Stimulated activated CD8-positive, alpha-beta memory T cell treated with anti-CD3 and anti-CD28 coated beads, Interleukin-7, amount 100 ng/mL, for 24 hours (primary cell): ENCODE measurements around the gene SIK3.

Source experiments
- DNase-seq: peaks from one replicate; pipeline ENCODE4 v3.0.0-alpha.2; 2020; ENCODE audit warnings: low read depth

Gene SIK3

DNA sequence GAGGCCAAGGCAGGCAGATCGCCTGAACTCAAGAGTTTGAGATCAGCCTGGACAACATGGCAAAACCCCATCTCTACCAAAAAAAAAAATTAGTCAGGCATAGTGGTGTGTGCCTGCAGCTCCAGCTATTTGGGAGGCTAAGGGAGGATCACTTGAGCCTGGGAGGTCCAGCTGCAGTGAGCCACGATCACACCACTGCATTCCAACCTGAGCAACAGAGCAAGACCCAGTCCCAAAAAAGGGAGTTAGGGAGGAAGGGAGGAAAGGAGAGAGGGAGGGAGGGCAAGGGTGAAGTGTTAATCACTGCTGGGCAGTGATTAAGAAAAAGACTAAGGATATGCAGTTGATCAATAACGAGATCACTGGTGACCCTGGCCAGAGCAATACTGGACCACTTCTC is 204.8 kb downstream of the SIK3 start:
- no peak for DNase-seq

DNA sequence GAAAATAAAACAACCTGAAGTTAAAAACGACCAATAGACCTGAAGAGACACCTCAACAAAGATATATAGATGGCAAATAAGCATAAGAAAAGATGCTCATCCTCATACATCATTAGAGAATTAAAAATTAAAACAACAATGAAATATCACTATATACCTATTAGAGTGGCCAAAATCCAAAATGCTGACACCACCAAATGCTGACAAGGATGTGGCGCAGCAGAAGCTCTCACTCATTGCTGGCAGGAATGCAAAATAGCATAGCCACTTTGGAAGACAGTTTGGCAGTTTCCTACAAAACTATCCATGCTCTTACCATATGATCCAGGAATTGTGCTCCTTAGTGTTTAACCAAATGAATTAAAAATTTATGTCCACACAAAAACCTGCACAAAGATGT is 205.9 kb downstream of the SIK3 start:
- no peak for DNase-seq

DNA sequence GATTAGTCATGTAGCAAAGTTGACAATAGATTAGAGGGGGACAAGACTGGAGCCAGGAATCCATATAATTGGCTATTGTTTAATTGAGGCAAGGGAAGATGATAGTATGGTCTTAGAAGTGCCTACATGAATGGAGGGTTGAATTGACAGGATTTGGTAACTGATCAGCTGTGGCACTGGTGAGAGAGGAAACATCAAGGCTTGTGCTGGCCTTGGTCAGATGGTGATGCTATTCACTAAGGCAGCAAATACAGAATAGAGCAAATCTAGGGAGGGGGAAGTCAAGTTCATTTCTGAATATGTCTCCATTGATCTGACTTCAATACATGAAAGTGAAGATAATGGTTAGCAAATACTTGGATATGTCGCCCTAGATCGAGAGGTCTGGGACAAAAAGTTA is 206.5 kb downstream of the SIK3 start:
- DNase-seq = no peak

DNA sequence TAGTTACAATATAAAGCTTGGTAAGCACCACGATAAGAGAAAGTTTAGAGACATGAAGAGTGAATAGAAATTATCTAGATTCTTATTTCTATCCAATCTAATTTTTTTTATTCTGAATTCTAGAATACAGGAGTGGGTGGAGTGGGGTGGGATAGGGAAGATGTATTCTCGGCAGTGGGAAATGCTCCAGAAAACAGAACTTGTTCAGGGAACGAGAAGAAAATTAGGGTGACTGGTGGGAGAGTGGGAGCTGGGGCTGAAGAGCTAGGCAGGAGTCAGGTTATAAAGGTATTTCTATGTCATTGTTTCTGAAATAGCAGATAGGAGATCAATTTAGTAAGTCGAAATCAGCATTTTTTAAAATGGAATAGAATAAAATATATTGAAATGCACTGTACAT is 207.6 kb downstream of the SIK3 start:
- no peak for DNase-seq

DNA sequence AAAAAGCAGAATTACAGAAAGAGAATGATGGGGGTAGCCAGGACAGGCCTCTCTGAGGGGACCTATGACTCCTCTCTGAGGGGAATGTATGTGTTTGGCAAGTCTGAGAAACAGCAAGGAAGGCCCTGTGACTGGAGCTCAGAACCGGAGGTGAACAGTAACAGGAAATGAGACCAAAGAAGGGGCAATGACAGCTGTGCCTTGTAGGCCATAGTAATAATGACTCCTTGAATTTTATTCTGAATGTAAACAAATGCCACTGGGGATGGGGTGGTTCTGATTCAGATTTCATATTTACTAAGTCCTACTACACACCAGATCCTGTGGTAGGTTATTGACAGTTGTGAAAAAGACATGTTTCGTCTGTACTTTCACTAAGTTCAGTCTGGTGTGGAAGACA is 208.0 kb downstream of the SIK3 start:
- DNase-seq = no peak

DNA sequence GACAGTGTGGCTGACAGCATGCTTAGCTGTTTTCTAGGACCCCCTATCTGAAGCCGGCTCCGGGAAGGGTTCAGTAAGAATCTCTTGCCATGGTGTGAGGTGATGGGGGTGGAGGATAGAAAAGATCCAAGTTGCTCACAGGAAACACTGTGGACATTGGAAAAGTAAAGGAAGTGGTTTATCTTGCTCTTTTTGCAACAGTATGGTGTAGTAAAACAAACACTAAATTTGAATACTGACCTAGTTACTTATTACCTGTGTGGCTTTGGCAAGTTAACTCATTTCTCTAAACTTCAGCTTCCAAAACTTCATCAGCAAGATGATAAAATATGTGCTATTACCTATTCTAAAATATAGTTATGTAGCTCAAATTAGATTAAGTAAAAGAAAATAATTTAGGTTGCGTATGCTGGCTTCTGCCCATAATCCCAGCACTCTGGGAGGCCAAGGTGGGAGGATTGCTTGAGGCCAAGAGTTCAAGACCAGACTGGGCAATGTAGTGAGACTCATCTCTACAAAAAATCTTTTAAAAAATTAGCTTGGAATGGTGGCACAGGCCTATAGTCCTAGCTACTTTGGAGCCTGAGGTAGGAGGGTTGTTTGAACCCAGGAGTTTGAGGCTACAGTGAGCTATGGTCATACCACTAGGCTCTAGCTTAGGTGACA is 209.2 kb downstream of the SIK3 start:
- no peak for DNase-seq

DNA sequence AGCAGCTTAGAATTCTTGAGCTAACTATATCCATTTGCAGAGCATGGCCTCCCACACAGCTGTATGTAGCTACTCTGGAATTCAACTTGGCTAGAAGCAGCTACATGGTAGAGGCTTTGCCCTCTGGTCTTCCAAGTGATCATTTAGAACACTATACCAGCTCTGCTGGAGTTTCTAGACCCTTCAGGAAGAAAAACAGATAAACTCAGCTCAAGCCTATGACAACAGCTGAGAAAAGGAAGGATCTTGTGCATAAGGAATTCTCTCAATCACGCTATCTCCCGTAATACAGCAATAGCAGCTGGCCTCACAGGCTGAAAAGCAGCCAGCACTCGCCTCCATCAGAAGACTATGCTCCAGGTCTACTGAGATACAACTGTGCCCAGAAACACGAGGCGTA is 210.2 kb downstream of the SIK3 start:
- no peak for DNase-seq

DNA sequence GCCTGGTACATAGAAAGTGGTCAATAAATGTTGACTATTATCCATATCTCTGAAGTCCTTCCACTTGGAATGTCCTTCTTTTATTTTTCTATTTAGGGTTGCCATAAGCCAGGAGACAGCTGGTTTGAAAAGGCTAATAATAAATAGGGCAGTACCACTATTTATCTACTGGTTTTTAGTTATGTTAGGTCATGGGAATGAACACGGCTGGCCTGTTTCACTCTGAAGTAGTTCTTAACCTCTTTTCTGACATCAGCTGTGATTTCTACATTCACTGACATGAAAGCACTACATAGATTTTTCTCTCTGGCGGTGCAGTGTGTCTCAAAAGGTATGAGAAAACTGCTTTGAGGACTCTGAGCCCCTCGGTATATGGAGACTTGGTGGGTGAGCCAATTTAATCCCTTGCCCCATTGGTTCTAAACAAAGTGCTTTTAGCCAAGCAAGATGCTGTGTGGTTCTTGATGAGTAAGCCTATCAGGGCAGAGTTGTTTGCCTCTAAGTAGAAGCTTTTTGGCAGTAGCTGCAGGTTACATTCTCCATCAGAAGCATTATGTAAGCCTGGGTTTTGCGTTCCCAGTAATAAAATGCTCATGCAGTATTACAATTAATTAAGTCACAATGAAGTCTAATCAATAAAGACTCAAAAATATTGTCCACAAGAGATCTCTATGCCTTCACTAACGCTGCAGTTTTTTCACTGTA is 212.1 kb downstream of the SIK3 start:
- no peak for DNase-seq

DNA sequence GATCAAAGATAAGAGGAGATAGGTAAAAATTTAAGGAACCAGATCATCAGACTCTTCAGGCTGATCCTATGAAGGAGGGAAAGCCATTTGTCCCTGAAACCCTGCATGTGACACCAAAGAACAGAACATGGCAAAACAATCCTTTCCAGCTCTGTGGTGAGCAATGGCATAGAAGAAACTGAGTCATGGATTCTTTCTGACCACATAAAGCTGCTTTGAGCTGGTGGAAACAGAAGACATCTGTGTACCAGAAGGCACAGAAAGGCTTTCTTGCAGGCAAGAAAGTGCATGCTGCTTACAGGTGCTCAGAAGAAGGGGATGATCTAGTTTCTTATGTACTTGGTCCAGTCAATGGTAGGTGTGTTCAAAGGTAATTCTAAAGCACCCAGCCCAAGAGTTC is 215.8 kb downstream of the SIK3 start:
- no peak for DNase-seq

DNA sequence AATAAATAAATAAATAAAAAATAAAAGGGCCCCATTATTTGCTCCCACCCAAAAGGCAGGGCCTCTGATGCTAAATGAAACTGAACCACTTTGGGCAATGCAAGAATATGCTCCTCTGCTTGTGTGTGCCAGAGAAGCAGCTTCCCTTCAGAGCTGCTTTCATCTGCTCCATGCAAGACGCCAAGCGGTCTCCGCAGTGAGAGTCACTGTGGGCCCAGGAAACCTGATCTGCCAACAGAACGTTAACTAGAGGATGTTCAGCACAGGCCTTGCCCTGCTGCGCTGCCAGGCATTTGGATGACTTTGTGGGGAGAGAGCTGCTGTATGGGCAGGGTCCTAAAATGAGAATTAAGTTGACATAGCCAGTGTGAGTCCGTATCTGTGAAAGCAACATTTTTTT is 217.1 kb downstream of the SIK3 start:
- DNase-seq = no peak

DNA sequence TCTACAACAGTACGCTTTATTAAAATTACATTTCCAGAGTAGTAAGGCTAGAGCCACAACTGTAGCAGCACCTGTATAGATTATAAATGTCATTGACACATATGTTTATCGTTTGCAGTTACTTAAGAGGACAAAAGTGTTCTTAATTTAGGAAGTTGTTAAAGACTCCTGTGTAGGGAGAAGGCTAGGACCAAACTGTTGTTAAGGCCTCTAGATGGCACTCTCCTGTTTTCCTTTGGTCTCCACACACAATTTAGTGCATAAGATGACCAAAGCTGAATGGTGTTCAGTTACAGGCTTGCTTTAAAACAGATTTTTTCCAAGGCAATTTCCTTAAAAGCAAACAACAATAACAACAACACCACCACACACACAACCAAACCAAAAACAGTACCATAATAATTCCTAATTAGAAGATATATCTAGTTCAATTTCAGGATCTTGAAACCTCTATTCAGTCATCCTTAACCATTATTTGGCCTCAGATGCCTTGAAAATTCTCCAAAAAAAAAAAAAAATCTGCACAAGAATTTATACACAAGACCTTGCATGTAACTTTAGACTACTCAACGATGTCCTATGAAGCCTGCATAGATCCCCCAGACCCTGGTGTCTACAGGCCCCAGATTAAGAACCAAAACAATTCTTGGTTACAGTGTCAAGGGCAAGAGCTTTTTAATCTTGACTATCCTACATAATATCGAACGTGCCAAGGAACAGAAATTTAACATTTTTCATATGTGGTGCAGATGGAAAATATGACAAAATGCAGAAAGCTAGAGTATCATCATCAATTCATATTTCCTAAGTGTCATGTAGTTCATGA is 218.2 kb downstream of the SIK3 start:
- no peak for DNase-seq

DNA sequence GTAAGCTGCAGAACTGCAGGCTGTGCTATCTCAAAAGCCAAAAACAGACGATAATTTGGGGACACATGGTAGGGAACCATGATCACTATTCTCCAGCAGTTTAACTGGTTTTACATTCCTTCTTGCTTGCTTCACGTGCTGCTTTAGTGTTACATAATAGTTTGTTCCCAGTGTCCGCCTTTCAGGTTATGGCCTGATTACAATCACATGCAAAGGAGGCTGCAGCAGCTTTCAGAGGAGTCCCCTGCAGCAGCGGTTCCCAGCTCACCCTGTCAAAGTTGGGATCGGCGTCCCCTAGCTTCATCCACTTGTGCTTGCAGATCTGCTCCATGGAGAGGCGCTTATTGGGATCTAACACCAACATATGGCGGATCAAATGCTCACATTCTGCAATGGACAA is 221.6 kb downstream of the SIK3 start:
- DNase-seq = no peak

DNA sequence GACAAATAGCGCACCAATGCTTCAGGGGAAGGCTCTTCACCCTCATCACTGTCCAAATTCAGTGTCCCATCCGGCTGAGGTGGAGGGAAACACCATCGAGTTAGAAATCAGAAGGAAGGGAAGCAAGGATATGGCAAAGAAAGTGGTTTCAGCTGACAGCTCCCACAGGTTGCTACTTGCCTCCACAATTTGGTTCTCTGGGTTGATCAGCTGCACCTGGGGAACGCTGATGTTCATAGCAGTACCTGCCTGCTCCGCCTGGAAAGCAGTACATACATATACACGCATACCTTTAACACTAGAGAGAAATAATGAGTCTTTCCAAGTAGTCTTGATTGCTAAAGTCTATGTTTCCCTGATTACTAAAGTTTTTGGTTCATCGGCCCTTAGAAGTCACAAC is 223.0 kb downstream of the SIK3 start:
- DNase-seq = no peak

DNA sequence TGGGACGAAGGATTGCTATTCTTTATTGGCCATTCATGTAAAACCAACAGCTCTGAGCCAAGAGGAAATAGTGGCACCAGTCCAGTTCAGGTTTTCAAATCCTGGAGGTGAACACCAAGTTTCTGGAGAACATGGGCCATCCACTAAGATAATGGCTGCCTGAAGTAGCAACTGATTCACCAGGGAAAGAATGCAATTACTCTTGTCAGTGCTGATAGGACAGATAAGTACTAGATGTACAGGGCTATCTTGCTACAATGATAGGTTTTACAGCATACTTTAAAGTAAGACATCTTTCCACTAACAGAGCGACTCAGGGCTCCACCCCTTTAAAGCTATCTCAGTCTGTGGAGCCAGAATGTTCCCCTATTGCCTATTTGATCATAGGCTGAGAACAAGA is 224.0 kb downstream of the SIK3 start:
- no peak for DNase-seq

DNA sequence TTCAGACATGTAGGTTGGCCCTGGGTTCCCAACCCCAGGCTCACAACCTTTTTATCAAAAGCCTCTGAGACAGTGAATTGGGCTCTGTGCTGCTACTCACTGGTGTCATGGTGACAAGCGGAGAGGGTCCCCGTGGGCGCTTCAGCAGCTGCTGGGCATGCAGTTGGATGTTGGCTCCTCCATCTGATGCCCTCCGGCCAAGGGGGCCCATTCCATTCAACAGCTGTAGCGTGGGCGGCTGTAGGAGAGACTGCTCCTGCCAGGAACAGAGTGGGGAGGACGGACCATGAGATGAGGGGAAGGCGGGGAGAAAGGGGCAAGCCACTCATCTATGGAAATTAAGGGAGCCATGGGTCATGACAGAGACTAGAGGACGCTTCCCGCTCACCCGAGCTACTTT is 224.8 kb downstream of the SIK3 start:
- no peak for DNase-seq

DNA sequence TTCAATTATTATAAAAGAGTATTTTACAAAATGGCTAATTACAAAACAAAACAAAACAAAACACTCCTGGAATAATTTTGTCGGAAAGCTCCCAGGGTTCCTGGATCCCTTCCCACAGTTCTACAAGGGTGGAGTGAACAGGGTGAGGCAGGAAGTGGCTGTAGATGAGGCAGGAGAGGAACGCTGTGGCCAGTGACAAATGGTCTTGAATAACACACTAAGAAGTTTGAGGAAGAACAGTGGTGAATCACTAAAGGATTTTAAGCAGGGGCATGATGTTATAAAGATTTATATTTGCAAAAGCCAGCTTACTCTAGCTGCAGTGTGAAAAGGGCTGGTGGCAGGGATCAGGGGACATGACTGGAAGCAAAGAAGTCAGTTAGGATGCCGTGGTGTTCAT is 227.0 kb downstream of the SIK3 start:
- DNase-seq = no peak

DNA sequence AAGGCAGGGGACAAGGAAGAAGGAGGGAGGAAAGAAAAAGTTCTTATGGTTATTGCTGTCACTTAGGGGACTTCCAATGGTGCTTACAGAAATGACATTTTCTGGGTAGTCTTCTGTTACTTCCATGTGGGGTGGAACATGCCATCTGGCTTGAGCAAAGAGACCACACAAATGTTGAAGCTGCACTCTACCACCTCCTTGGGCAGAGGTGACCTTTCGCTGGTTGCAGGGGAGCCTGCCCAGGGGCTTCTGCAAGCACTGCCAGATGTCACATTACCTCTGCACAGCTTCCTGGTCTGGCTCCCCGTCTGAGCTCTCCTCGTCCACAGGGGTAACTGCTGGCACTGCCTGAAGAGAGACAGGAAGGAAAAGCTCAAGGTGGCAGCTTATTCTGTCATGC is 228.2 kb downstream of the SIK3 start:
- DNase-seq = no peak

DNA sequence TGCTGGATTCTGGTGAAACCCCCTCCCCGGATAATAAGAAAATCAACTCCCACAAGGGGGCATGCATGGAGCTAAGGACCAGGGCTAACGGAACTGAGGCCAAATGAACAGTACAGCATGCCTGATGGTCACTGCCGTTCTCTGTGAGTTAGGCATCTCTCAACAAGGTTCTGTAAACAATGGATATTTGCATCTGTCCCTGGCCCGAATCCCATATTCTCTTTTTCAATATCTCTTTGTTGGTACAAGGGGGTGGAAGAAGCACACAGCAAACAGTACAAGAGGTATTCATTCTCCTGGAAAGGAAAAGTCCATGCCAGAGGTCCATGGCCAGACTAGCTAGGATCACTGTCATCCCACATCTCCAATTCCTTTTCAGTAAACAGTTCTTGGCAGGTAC is 228.6 kb downstream of the SIK3 start:
- no peak for DNase-seq

DNA sequence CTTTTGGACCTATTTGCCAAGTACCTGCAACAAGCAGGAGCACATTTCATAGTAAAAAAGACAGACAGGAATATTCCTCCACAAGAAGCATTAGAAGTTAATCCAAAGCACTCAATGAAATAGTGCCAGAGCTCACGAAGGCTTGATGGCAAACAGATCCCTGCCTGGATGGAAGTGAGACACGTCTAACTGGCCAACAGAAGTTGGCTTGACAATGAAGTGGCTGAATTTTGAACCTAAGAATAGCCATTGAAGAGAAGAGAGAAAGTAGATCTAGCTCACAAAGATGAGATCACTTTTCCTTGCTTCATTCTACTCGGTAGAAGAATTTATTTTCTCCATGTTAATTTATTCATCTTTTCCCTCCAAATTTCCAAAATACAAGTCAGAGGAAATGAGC is 230.2 kb downstream of the SIK3 start:
- DNase-seq = no peak

DNA sequence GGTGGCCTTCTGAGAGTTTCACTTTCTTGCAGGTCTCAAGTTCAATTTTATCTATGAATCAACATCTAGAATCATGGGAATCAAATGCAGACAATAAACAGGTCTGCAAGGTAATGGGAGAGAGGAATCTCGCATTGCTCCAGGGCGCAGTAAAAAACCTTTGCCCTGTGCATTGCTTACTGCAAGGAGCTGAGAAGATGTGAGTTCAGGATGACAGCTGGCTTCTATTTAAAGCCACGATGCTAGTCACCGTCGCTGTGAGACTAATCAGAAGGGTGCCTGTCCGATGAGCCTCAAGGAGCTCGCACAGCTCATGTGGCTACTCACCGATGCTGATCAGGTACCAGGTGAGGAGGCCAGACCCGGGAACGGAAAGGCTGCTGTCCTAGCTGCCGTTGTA is 230.6 kb downstream of the SIK3 start:
- no peak for DNase-seq

DNA sequence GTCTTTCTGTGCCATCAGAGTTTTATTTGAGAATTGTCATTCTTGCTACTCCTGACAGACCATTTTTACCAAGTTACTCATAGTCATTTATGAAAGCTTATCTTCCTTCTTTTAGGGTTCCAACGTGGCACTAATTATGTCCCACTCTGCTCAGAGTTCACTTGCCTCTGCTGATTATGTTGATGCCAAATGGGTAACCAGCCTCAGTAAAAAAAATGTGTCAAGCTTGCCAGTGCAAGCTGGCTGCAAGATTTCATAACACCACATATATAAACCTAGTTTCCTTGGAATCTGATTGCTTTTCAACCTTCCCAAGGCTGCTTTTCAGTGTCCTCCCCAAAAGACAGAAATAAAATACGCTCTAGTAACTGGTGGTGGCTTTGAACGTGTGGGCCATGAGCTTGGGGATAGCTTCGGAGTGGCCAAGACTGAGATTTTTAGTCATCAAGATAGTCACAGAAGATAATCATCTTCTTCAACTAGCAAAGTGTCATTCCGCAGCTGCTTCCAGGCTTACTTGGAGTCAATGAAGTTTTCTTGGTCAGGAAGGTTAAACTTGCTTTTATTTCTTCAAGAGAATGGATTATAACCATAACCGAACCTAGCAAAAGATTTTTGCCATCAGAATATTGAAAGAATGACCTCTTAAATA is 231.3 kb downstream of the SIK3 start:
- no peak for DNase-seq

DNA sequence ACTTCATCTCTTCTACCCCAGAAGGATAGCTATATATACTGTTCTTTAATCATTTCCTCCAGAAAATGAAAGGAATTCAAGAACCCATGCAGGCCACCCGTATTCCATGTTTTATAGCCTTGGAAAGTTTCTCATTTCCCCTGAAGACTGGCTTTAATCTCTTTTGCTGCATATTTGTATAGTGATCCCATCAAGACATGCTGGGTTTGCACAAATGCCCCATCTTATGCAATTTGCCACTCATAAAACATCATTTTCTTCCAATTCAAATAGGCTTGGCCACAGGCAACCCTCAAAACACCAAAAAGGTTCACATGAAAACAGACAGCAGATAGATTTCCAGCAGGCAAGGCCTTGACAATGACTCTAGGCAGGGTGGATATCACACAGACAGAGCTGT is 232.5 kb downstream of the SIK3 start:
- DNase-seq = no peak

DNA sequence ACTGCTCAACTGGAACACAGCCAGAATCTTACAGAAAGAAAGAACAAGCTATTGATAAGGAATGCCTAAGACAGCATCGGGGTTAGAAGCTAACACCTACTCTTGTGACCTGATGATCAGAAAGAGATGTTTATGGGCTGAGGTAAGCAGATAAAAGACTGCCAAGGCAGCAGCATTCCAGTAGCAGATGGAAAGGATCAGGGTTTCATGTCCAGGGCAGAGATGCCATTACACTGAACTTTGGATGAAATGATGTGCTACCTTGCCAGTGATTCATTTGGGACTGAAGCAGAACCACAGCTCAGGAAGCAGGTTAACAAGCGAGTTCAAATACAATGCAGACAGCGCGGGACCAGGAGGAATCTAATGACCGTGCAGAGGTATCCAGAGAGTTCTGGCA is 233.7 kb downstream of the SIK3 start:
- DNase-seq = no peak
